NK-92 treated with Interleukin-12 subunit alpha and Interleukin-12 subunit beta, amount 100 ng/mL, for 24 hours (cell line): Measurements from ENCODE around the gene AKAP3.

Source experiments
- DNase-seq: peaks from one replicate; lab custom pipeline; 2025; lab: John Stamatoyannopoulos, UW

Gene AKAP3

GRCh38 chr12:4595881-4596280 is 53.0 kb downstream of the AKAP3 start:
- DNase-seq: no peak

GRCh38 chr12:4591180-4591687 is 57.6 kb downstream of the AKAP3 start:
- DNase-seq: no peak

- no peak for DNase-seq
Measured at GRCh38 chr12:4589941-4590340, 58.9 kb downstream of the AKAP3 start.

- DNase-seq: no peak
Measured at GRCh38 chr12:4588916-4589315, 59.9 kb downstream of the AKAP3 start.

GRCh38 chr12:4587108-4587507 is 61.7 kb downstream of the AKAP3 start:
- no peak for DNase-seq

- no peak for DNase-seq
Measured at GRCh38 chr12:4586500-4586899, 62.4 kb downstream of the AKAP3 start.

GRCh38 chr12:4584896-4585295 is 64.0 kb downstream of the AKAP3 start:
- DNase-seq: no peak

- no peak for DNase-seq
Measured at GRCh38 chr12:4584281-4584680, 64.6 kb downstream of the AKAP3 start.

- no peak for DNase-seq
Measured at GRCh38 chr12:4580281-4580688, 68.6 kb downstream of the AKAP3 start.

- DNase-seq: no peak
Measured at GRCh38 chr12:4579305-4580102, 69.3 kb downstream of the AKAP3 start.

- DNase-seq: no peak
Measured at GRCh38 chr12:4572680-4573079, 76.2 kb downstream of the AKAP3 start.

GRCh38 chr12:4569261-4569660 is 79.6 kb downstream of the AKAP3 start:
- DNase-seq: no peak

- no peak for DNase-seq
Measured at GRCh38 chr12:4567073-4567881, 81.6 kb downstream of the AKAP3 start.

- DNase-seq: no peak
Measured at GRCh38 chr12:4566474-4566873, 82.4 kb downstream of the AKAP3 start.
